DMS 273 treated with DMSO at 0.1 percent for 48 hours (cell line): Measurements from ENCODE around the gene KIF11.

Experiments used
- DNase-seq: peaks from one replicate; lab custom pipeline; 2025; lab: John Stamatoyannopoulos, UW

The KIF11 gene

GRCh38 chr10:92678206-92678605 is 85.3 kb downstream of the KIF11 start:
- DNase-seq, result no peak

DNA sequence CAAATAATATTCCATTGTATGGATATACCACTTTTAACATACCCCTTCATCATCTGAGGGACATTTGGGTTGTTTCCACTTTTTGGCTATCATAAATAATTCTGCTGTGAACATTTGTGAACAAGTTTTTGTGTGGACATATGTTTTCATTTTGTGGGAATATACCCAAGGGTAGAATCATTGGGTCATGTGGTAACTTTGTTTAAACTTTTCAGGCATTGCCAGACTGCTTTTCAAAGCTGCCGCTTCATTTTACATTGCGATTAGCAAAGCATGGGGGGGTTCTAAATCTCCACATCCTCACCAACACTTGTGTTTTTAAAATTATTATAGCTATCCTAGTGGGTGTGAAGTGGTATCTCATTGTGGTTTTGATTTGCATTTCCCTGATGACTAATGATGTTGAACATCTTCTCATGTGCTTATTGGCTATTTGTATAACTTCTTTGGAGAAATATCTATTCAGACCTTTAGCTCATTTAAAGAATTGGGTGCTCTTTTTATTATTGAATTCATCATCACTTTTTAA is 88.4 kb downstream of the KIF11 start:
- DNase-seq, result no peak

DNA sequence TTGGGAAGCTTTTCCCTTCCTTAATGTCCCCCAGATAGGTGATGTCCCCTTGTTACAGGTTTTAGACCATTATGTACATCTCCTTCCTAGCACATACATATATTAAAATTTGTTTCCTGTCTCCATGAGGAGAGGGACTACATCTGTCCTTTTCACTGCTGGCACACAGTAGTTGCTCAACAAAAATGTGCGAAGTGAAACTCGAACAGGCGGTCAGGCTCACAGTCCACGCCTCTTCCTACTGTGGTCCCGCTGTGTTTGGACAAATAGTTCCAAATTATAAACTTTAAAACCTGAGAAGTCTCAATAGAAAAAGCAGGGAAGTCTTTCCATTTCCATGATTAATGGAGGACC is 95.6 kb downstream of the KIF11 start:
- no peak for DNase-seq

DNA sequence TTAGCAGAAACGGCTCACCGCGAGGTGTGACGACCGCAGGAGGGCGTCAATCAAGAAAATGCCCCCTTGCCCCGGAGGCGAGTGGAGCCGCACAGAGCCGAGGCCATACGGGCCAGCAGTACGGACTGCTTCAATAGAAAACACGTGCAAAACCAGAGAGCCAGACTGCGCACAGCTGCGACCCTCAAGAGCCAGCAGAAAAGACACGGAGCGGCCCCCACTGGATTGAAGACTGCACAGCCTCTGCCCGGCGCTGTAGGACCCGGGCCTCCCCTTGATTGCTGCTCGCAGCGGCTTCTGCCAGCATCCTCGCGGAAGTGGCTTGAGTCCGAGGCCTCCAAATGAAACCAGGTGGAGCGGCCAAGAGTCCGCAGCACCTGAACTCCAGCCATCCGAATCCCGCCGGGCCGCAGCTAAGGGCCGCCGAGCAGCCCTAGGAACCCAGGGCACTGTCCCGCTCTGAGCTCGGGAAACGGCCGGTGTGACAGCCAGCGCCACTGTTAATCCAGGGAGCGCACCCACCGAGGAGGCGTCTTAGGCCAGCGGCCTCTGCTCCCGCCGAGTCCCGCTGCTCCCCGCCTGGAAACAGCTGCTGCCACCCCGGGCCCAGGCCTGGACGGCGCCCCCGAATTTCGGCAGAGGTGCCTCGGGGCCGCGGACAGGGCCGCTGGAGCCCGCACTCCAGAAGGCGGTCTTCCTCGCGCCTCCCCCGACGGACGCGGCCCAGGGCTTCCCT is 96.2 kb downstream of the KIF11 start:
- no peak for DNase-seq

GRCh38 chr10:92689663-92690210 is 96.8 kb downstream of the KIF11 start, which contains the start of gene HHEX:
Gene HHEX, plus strand, starts transcription at chr10:92689955. Its CDS starts 32 bp downstream, at chr10:92689987.
- DNase-seq, result no peak

DNA sequence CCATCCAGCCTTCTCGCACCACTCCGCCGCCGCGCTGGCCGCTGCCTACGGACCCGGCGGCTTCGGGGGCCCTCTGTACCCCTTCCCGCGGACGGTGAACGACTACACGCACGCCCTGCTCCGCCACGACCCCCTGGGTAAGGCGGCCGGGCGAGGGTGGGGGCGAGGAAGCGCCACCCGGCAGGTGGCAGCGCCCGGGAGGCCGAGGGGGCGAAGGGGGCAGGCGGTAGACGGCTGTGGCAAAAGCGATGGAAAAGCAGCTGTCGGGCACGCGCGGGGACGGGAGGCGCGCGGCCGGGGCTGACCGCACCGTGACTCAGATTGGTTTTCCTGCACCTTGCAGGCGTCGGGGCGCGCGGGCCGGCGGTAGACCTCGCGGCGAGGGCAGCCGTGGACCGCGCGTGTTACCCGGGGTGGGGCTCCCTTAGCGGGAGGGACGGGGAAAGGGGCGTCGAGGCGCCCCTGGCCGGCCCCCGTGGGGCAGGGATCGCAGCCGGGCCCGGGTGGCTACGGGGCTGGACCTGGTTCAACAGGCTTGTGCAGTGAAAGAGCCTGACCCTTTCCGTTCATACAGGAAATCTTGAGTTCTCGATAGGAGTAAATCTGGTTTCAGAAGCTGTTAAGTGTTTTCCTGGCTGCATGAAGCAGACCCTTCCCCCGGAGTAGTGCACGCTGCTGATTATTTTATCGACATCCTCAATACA is 97.4 kb downstream of the KIF11 start:
- DNase-seq, result no peak

GRCh38 chr10:92690915-92691590 is 98.1 kb downstream of the KIF11 start:
- no peak for DNase-seq

DNA sequence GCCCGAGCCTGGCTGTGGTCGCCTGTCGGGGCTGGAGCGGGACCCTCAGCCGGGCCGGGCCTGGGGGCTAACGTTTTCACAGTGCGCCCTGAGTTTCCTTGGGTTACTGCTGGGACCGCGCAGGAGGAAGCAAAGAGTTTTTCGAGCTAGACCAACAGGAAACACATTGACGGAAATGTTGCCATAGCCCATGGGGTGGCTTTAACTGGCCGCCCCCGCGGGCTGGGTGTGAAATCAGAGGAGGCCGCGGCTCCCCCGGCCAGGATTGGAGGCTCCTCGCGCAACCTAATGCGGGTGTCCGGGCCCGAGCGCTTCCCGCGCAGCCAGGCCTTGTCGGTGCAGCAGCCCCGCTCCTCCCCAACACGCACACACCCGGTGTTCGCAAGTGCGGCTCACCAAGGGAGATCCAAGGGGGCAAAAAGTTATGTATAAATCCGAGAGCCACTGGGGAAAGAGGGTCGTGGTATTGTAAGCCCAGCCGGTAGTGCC is 98.7 kb downstream of the KIF11 start:
- DNase-seq, result no peak

GRCh38 chr10:92692080-92692671 is 99.2 kb downstream of the KIF11 start:
- DNase-seq, result no peak

- no peak for DNase-seq
These were observed 100.0 kb downstream of the KIF11 start for GRCh38 chr10:92692697-92693533.

DNA sequence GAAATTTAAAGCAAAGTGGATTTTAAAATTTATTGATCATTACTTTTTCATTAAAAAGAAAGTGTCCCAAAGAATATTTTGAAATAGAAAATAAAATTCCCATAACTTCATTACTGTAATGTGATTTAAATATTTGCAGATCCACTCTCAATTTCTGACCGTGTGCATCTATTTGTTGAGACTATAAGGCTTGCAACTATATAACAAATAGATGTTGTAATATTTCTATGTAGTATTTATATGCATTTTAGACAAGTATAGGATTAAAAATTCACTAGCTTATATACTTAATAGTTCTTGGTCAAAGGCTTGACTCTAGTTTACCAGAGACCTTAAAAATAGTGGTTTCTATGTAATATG is 100.6 kb downstream of the KIF11 start:
- no peak for DNase-seq

GRCh38 chr10:92695679-92696605 is 103.0 kb downstream of the KIF11 start:
- DNase-seq, result no peak

DNA sequence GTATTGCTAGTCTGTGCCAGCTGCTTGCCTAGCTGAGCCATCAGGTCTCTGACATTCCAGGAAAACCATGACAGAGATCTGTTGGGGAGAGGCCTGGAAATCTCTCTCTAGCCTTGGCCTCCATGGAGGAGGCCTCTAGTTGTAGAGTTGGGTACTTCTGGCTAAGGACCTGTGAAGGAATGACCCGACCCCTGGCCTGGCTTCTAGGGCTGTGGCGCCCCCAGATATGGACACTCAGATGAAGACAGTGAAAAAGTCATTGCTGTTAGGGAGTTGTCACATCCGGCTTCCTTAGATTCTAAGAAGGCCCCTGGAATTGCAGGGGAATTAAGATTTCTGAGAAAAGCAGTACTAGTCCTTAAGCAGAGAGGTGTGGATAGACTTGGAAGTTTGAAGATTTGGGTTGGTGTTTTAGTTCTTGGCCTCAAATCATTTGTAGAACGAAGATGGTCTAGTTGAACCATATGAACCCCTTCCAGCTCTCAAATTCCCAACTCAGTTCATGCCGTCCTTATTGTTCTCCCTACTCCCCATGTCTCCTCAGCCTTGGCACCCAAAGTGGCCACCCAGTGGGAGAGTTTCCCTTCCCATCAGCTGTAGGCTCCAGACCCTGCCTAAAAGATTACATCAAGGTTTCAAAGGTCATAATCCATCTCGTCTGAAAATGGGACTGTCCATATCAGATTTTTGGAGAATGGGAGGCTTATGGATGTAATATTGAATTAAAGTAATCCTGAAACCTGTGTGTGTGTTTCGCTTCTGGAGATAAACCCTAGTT is 103.9 kb downstream of the KIF11 start:
- no peak for DNase-seq

DNA sequence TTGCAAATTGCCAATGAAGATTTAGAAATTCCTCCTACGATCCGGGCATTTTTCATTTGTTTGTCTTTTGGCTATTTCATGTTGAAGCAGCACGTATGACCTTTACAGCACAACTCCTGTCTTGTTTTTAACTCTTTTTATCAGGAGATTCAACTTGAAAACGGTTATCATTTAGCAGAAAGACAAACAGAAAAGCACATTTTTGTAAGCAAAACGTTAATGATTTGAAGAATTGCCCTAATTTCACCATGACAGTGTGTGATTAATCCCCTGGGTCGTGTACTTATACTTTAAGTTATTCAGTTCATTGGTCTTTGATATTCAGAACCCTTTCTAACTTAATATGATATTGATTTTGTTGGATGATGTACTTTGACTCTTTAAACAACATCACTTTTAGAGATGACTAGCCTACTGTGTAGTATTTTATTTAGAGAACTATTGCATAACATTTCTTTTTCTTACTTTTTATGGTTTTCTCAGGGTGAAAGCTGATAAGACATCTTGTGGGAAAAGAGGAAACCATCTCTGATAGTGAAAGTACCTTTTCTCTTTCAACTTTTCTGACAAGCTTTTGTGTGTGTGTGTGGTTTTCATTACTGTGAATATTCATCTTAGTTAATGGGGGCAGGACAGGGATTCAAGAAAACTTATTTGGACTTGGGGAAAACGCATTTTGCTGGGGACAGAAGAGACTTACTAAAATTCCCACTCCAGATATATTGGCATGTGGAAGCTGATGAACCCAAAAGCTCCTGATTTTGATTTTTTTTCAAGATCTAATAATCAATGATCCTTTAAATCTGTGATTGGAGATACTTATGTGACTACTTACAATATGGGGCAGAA is 105.0 kb downstream of the KIF11 start:
- no peak for DNase-seq

DNA sequence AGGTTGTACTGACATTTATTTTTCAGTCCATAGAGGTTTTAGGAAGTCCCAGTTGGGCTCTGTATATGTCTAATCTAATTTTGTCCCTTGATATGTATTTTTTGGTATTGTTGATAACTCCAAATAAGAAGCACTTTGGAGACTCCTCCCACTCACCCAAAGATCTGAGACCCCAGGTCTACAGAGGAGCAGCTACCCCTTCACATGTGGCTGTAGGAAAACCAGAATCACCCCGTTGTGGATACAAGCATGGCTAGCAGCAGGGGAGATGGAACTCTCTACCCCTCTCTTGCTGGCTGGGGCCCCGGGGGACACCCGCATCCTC is 106.2 kb downstream of the KIF11 start:
- no peak for DNase-seq

DNA sequence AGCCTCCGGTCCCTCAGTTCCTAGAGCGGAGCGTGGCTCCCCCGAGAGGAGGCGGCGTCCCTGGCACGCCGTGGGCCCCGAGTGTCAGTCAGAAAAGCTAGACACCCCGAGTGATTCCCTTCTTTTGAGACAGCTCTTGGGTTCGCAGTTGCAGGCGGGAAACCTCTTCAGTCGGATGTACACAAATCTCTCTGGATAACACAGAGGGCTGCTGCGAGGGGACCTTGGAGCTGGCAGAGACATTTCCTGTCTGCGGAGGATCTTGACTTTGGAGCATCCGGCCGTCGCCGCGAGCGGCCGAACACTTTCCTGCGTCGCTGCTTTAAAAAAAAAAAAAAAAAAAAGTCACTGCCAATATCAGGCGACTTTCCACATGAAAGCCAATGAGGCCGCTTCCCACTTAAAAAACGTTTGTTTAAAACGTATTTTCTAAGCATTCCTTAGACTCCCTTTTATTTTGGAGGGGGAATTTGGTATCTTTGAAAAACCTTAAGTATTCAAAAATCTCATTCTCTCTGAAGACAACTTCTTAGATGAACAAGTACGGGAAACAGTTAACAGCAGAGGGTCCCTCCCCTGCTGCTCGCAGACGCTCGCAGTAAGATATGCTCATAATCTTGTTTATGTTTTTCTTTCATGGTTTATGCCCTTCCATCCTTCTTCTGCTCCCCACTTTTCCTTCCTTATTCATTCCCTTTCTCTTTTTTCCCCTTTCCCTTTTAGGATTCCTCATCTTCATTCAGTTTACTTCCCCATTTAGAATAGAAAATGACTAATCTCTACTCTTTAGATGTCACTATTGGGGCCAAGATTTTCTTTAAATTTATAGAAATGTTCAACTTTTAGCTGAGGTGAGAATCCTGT is 106.8 kb downstream of the KIF11 start:
- no peak for DNase-seq

DNA sequence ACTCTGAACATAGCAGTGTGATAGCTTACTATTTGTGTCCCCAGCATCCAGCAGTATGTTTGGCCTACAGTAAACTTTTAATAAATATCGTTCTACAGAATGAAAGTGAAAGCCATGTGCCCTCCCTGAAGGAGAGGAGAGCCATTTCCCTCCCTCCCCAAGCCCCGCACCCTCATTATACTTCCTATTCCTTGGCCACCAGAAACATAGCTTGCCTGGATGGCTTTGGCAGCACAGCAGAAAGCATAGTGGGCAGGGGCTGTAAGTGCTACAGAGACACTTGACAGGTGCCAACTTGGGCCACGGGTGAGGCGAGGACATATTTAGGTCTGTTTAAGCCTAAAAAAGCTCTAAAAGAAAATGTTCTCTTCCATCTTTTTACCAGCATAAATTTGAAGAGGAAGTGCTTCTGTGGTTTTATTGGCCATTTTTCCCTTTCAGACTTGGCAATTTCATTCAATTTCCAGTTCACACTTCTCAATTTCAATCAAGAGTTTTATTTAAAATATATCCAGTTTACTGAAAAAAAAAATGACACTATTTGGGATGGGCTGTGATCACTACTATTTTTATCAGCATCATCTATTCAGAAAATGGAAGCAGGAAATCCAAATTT is 109.5 kb downstream of the KIF11 start:
- DNase-seq, result no peak
